ENCODE measurements around the gene CDH22.

GRCh38 chr20:46260480-46260879 lies 47.8 kb downstream of the CDH22 start:
- no peak for TF ChIP-seq POLR2A (IDR thresholded peaks at IDR 0.05)
- TF ChIP-seq CTCF (IDR thresholded peaks at IDR 0.05 in 4 of 5, conservative IDR thresholded peaks at IDR 0.05 in 1 of 5), result no peak
